GM10248 (cell line): Measurements from ENCODE around the gene RNF182.

Experiments
- CTCF ChIA-PET: fragments of 300-600 bp; sonication (Branson Sonifier 250); formaldehyde crosslinking; extraction: SDS; loops from one replicate; lab custom pipeline; 2021; ENCODE audit warnings: antibody characterized with exemption; lab: Yijun Ruan, JAX
- POLR2A ChIA-PET: fragments of 350-650 bp; sonication (Branson Sonifier 250); formaldehyde crosslinking; extraction: SDS; loops from one replicate; lab custom pipeline; 2020; ENCODE audit warnings: antibody characterized with exemption; lab: Yijun Ruan, JAX
- DNase-seq: peaks from one replicate; pipeline ENCODE4 v3.0.0; 2012; ENCODE audit errors: extremely low spot score
- CTCF ChIP-seq: IDR thresholded peaks from 2 replicates; pipeline ENCODE4 v1.5.1; 2012; ENCODE audit warnings: mild to moderate bottlenecking, low read depth; ENCODE audit errors: extremely low read depth, missing control alignments, control extremely low read depth

Gene RNF182

GRCh38 chr6:13908955-13909381 lies 15.8 kb upstream of the RNF182 start:
- DNase-seq: peak; percentile 64
- ChIA-PET CTCF (interaction anchor here (0.7 to 10.2 kb wide), 43 partner anchors 8 to 454 kb away, joined by 3 to 109 read pairs (median 4); partner anchors contain the start of gene RNF182), POLR2A (no interaction called here)
- peak; percentile 62 for TF ChIP-seq CTCF

GRCh38 chr6:13910443-13910842 lies 14.3 kb upstream of the RNF182 start:
- no peak for DNase-seq
- POLR2A ChIA-PET: interaction anchor here (0.6 kb wide), 1 partner anchor 228 kb away, joined by 3 read pairs; no protein-coding TSS in a partner anchor
- CTCF ChIA-PET: interaction anchor here (0.9 to 10.2 kb wide), 9 partner anchors 9 to 235 kb away, joined by 3 to 109 read pairs (median 13); no protein-coding TSS in a partner anchor
- TF ChIP-seq CTCF: no peak

- DNase-seq: no peak
- ChIA-PET POLR2A (no interaction called here), CTCF (interaction anchor here (2.3 to 10.2 kb wide), 5 partner anchors 8 to 234 kb away, joined by 8 to 109 read pairs (median 49); no protein-coding TSS in a partner anchor)
- TF ChIP-seq CTCF: no peak
These were observed 13.4 kb upstream of the RNF182 start for GRCh38 chr6:13911337-13911736.

- no peak for TF ChIP-seq CTCF
- ChIA-PET CTCF (interaction anchor here (1.0 to 10.2 kb wide), 5 partner anchors 9 to 1709 kb away, joined by 3 to 109 read pairs (median 4); no protein-coding TSS in a partner anchor), POLR2A (no interaction called here)
- no peak for DNase-seq
These were observed 11.3 kb upstream of the RNF182 start for GRCh38 chr6:13913226-13914001.

GRCh38 chr6:13914351-13914750 lies 10.4 kb upstream of the RNF182 start:
- CTCF ChIA-PET: interaction anchor here (1.3 to 10.2 kb wide), 3 partner anchors 8 to 229 kb away, joined by 3 to 109 read pairs (median 9); no protein-coding TSS in a partner anchor
- TF ChIP-seq CTCF: no peak
- DNase-seq: no peak
- POLR2A ChIA-PET: no interaction called here

- DNase-seq: no peak
- TF ChIP-seq CTCF: no peak
- POLR2A ChIA-PET: no interaction called here
- CTCF ChIA-PET: interaction anchor here (0.7 to 10.2 kb wide), 3 partner anchors 8 to 150 kb away, joined by 3 to 109 read pairs (median 3); no protein-coding TSS in a partner anchor
These were observed 9.1 kb upstream of the RNF182 start for GRCh38 chr6:13915561-13916229.
